ENCODE data around the gene NEK3. TPM values are rescaled to one million over a fixed set of nuclear protein-coding genes. Genes with fewer than 3 reads are reported as not detected.

Gene NEK3
- total and polyA plus RNA-seq, 2 of the 4 experiments (the other 2 are of a cell fraction) = 3.6 to 9.2 TPM

- Histone ChIP-seq H3K36me3 (ENCODE audit: control insufficient read depth, insufficient read depth, low read length) (no peaks in the 10 kb centered on the region), H3K4ac (ENCODE audit: low read depth, low read length) (no peak overlapping the region), H3K9me3 (ENCODE audit: control insufficient read depth, insufficient read depth, low read length) (no peaks in the 10 kb centered on the region), H2AK9ac (replicated peaks; ENCODE audit: low read depth, low read length, poor library complexity) (peak overlapping the region; percentile 42), H3K9me1 (ENCODE audit: insufficient read depth, low read length) (no peaks in the 10 kb centered on the region; the same call in 1 of the 2 replicates), H2BK120ac (ENCODE audit: low read depth, low read length) (no peak overlapping the region), H2AK5ac (ENCODE audit: low read depth, low read length) (no peak overlapping the region), H2BK5ac (ENCODE audit: low read depth, low read length, poor library complexity, severe bottlenecking) (no peak overlapping the region), H3K14ac (replicated peaks; ENCODE audit: low read depth, low read length) (no peak overlapping the region), H3K9ac (ENCODE audit: low read depth, low read length) (peak overlapping the region; percentile 83), H3K4me2 (ENCODE audit: low read depth, low read length) (peak overlapping the region; percentile 75), H3K56ac (ENCODE audit: extremely low read depth, insufficient read depth, low read length) (no peak overlapping the region), H2BK15ac (ENCODE audit: low read depth, low read length) (no peak overlapping the region), H2BK20ac (ENCODE audit: low read depth, low read length) (no peak overlapping the region), H2AFZ (replicated peaks; ENCODE audit: low read length, poor library complexity) (peak overlapping the region; percentile 95), H3K4me1 (ENCODE audit: control insufficient read depth, insufficient read depth, low read length) (no peaks in the 10 kb centered on the region; the same call in 1 of the 2 replicates), H3K4me3 (ENCODE audit: insufficient read depth, low read depth, low read length) (peak overlapping the region; percentile 95), H4K91ac (ENCODE audit: insufficient read depth, low read depth, low read length) (no peak overlapping the region), H4K20me1 (ENCODE audit: insufficient read depth, low read length) (no peaks in the 10 kb centered on the region), H3K79me1 (ENCODE audit: low read depth in 1 of 2, low read length in 2 of 2) (peaks cover 7 to 15% of the 10 kb centered on the region in 2 experiments; a peak in 2 of 4 replicates), H4K8ac (ENCODE audit: low read depth in 2 of 2, low read length in 2 of 2) (peak overlapping the region; percentile 92 to 98; a peak in 3 of 4 replicates), H3K27ac (ENCODE audit: insufficient read depth, low read length) (no peak overlapping the region), H4K5ac (ENCODE audit: low read depth, low read length) (peak overlapping the region; percentile 99), H3K18ac (ENCODE audit: low read depth, low read length) (no peak overlapping the region), H3K27me3 (ENCODE audit: control insufficient read depth, insufficient read depth, low read length) (no peaks in the 10 kb centered on the region), H3K23ac (ENCODE audit: low read depth, low read length) (peak overlapping the region; percentile 3; the same call in 1 of the 2 replicates)
- in situ Hi-C loops (cut with MboI; ENCODE audit: low sequenced_read_pairs) = loop anchor here (10.0 to 25.0 kb wide), 3 partner anchors 259 to 442 kb away; partner anchors contain the start of genes CKAP2, HNRNPA1L2 and VPS36
- dilution Hi-C loops (cut with HindIII; ENCODE audit: low sequenced_read_pairs, unreplicated experiment) = no loop called here
- intact Hi-C loops (cut with micrococcal nuclease) = loop anchor here (2.0 kb wide), 1 partner anchor 255 kb away; the partner anchor contains the start of gene VPS36
- CTCF ChIA-PET = no interaction called here
- TF ChIP-seq SMC3 (IDR thresholded peaks at IDR 0.05; ENCODE audit: low read depth, low read length) (no peak), CEBPB (IDR thresholded peaks at IDR 0.05; ENCODE audit: low read depth, low read length) (no peak), RFX5 (IDR thresholded peaks at IDR 0.05; ENCODE audit: low read depth, low read length) (no peak), RCOR1 (IDR thresholded peaks at IDR 0.05; ENCODE audit: insufficient replicate concordance, low read length) (no peak), ELK1 (IDR thresholded peaks at IDR 0.05; ENCODE audit: borderline replicate concordance, low read depth, low read length) (no peak), MAFK (IDR thresholded peaks at IDR 0.05; ENCODE audit: low read depth, low read length) (no peak), CTCF (conservative IDR thresholded peaks at IDR 0.05; ENCODE audit: low read depth, low read length) (no peak), MAZ (IDR thresholded peaks at IDR 0.05; ENCODE audit: borderline replicate concordance, low read depth, low read length) (no peak), FOS (IDR thresholded peaks at IDR 0.05; ENCODE audit: low read depth, low read length) (no peak), BHLHE40 (IDR thresholded peaks at IDR 0.05; ENCODE audit: low read depth, low read length) (no peak), NFE2L2 (IDR thresholded peaks at IDR 0.05; ENCODE audit: low read depth, low read length) (no peak), RAD21 (IDR thresholded peaks at IDR 0.05; ENCODE audit: low read length) (no peak), MXI1 (IDR thresholded peaks at IDR 0.05; ENCODE audit: borderline replicate concordance, low read depth, low read length) (no peak), CHD1 (IDR thresholded peaks at IDR 0.05; ENCODE audit: low read depth, low read length) (no peak), USF2 (IDR thresholded peaks at IDR 0.05; ENCODE audit: low read depth, low read length) (no peak)
- POLR2A ChIA-PET (ENCODE audit: unreplicated experiment) = no interaction called here
- BruUV-seq (replicated peaks) = no TSS peak
- DNase-seq = peak; percentile 50
- 13% methylated on average over 8 of the region's 34 CpGs; no CpG with 5 or more reads in 1 of the 2 experiments for WGBS, 2 experiments (ENCODE audit: extremely low coverage in 2 of 2, insufficient read length in 1 of 2)
- peak; percentile 35 for ATAC-seq (ENCODE audit: low read depth)
These were observed 36.0 kb upstream of the NEK3 start for GRCh38 chr13:52195401-52195837.
